ENCODE measurements around the gene MCTS1. TPM values are rescaled to one million over a fixed set of nuclear protein-coding genes. Genes with fewer than 3 reads are reported as not detected.
"Not testable (repeated sequence)": the region's sequence is repeated elsewhere in the genome, so short reads cannot be mapped to it uniquely, and the experiment has no call there.

Gene MCTS1
- total RNA-seq, 1 experiment from 2014 or later: 27.7 TPM

DNA sequence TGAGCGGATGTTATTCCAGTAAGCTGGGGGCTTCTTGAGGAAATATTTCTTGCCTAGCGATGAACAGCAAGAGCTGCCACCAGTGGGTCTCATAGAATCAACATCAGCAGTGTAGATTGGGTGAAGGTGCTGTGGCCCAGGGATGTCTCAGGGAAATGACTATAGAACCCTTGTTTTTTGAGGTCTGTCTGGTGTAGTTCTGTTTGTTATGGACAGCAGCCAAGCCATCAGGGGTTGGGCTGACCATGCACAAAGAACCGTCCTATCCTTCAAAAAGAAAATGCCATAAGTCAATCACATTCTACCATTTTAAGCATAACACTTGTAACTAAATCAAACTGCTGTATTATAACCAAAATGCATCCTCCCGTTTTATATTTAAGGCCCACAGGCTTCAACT lies 43.2 kb downstream of the MCTS1 start:
- H4K5ac ChIP-seq (ENCODE audit: insufficient read length, low read depth, low read length): no peak overlapping the region
- Mint-ChIP-seq H3K36me3 (ENCODE audit: insufficient read depth in 1 of 3, low read depth in 3 of 3) (peaks cover 0 to 2% (median 2%) of the 10 kb centered on the region in 3 experiments; a peak in 5 of 7 replicates), H3K9me3 (peaks cover 56 to 61% of the 10 kb centered on the region in 2 experiments), H3K4me1 (no peaks in the 10 kb centered on the region), H3K27me3 (ENCODE audit: low read depth) (no peaks in the 10 kb centered on the region; the same call in 1 of the 2 replicates), H3K4me3 (no peak overlapping the region), H3K27ac (no peak overlapping the region)
- H3K9ac ChIP-seq (ENCODE audit: extremely low read depth, insufficient read length, low read length): no peak overlapping the region
- H3K18ac ChIP-seq (ENCODE audit: insufficient read length, low read depth, low read length): no peak overlapping the region
- H2AFZ ChIP-seq (ENCODE audit: low read length): no peak overlapping the region
- no peak overlapping the region for H3K14ac ChIP-seq (ENCODE audit: insufficient read depth, low read length)
- H3K4me2 ChIP-seq (ENCODE audit: insufficient read depth, insufficient read length, low read length): no peak overlapping the region
- no peaks in the 10 kb centered on the region for H3K79me1 ChIP-seq (ENCODE audit: insufficient read depth, low read depth, low read length, poor library complexity, severe bottlenecking)
- peaks cover 8% of the 10 kb centered on the region for H3K9me3 ChIP-seq (ENCODE audit: control insufficient read depth, low read depth, low read length)
- no peak overlapping the region for H3T11ph ChIP-seq (ENCODE audit: low read length)
- no peaks in the 10 kb centered on the region for H3K79me2 ChIP-seq (ENCODE audit: insufficient read depth, low read length)
- no peak overlapping the region for H3K23ac ChIP-seq (ENCODE audit: insufficient read length, low read depth, low read length)
- no peak overlapping the region for H3K4ac ChIP-seq (ENCODE audit: low read depth, low read length)
- H3K27me3 ChIP-seq (ENCODE audit: insufficient read depth, low read length): no peaks in the 10 kb centered on the region
- WGBS (ENCODE audit: extremely low coverage, insufficient read length, low lambda C conversion rate): no CpG with 5 or more reads among the region's 4 CpGs
- no peak overlapping the region for H3K27ac ChIP-seq (ENCODE audit: insufficient read length, low read depth, low read length)
- no peaks in the 10 kb centered on the region for H3K23me2 ChIP-seq (ENCODE audit: insufficient read length, low read depth, low read length, poor library complexity, severe bottlenecking)
- TF ChIP-seq, protein P1, sequence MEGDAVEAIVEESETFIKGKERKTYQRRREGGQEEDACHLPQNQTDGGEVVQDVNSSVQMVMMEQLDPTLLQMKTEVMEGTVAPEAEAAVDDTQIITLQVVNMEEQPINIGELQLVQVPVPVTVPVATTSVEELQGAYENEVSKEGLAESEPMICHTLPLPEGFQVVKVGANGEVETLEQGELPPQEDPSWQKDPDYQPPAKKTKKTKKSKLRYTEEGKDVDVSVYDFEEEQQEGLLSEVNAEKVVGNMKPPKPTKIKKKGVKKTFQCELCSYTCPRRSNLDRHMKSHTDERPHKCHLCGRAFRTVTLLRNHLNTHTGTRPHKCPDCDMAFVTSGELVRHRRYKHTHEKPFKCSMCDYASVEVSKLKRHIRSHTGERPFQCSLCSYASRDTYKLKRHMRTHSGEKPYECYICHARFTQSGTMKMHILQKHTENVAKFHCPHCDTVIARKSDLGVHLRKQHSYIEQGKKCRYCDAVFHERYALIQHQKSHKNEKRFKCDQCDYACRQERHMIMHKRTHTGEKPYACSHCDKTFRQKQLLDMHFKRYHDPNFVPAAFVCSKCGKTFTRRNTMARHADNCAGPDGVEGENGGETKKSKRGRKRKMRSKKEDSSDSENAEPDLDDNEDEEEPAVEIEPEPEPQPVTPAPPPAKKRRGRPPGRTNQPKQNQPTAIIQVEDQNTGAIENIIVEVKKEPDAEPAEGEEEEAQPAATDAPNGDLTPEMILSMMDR (conservative IDR thresholded peaks at IDR 0.05): no peak
- H2BK12ac ChIP-seq (ENCODE audit: insufficient read length, low read depth, low read length): no peak overlapping the region
- no peaks in the 10 kb centered on the region for H3K4me1 ChIP-seq (ENCODE audit: insufficient read depth, low read length)
- H4K20me1 ChIP-seq (ENCODE audit: control insufficient read depth, insufficient read depth, insufficient read length): no peaks in the 10 kb centered on the region
- H4K8ac ChIP-seq (replicated peaks; ENCODE audit: insufficient read length, low read depth, low read length): no peak overlapping the region
- H2AK5ac ChIP-seq (ENCODE audit: insufficient read length, low read length): no peak overlapping the region
- DNase-seq: no peak
- no peak overlapping the region for H2BK15ac ChIP-seq (ENCODE audit: low read depth, low read length)
- no peak overlapping the region for H3K56ac ChIP-seq (ENCODE audit: insufficient read length, low read depth, low read length)
- no peak overlapping the region for H2BK5ac ChIP-seq (ENCODE audit: insufficient read length, low read length)
- H4K91ac ChIP-seq (ENCODE audit: insufficient read length, low read depth, low read length): no peak overlapping the region
- H2BK20ac ChIP-seq (ENCODE audit: low read depth, low read length, poor library complexity, severe bottlenecking): no peak overlapping the region
- H2BK120ac ChIP-seq (ENCODE audit: low read depth, low read length, poor library complexity, severe bottlenecking): no peak overlapping the region

DNA sequence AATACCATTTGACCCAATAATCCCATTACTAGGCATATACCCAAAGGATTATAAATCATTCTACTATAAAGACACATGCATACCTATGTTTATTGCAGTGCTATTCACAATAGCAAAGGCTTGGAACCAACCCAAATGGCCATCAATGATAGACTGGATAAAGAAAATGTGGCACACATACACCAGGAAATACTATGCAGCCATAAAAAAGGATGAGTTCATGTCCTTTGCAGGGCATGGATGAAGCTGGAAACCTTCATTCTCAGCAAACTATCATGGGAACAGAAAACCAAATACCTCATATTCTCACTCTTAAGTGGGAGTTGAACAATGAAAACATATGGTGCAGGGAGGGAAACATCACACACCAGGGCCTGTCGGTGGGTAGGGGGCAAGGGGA lies 48.4 kb downstream of the MCTS1 start:
- H2BK120ac ChIP-seq (ENCODE audit: low read depth, low read length, poor library complexity, severe bottlenecking); H4K20me1 ChIP-seq (ENCODE audit: control insufficient read depth, insufficient read depth, insufficient read length); H2AFZ ChIP-seq (ENCODE audit: low read length); H3K79me1 ChIP-seq (ENCODE audit: insufficient read depth, low read depth, low read length, poor library complexity, severe bottlenecking); H3K9ac ChIP-seq (ENCODE audit: extremely low read depth, insufficient read length, low read length); H3K23me2 ChIP-seq (ENCODE audit: insufficient read length, low read depth, low read length, poor library complexity, severe bottlenecking); H4K8ac ChIP-seq (replicated peaks; ENCODE audit: insufficient read length, low read depth, low read length); H3K4ac ChIP-seq (ENCODE audit: low read depth, low read length); H3K27me3 ChIP-seq (ENCODE audit: insufficient read depth, low read length); H3K4me1 ChIP-seq (ENCODE audit: insufficient read depth, low read length); H3T11ph ChIP-seq (ENCODE audit: low read length); H2AK5ac ChIP-seq (ENCODE audit: insufficient read length, low read length); H3K36me3 Mint-ChIP-seq (ENCODE audit: insufficient read depth in 1 of 3, low read depth in 3 of 3); H3K14ac ChIP-seq (ENCODE audit: insufficient read depth, low read length); H2BK5ac ChIP-seq (ENCODE audit: insufficient read length, low read length); H3K4me3 Mint-ChIP-seq; H3K27ac ChIP-seq (ENCODE audit: insufficient read length, low read depth, low read length); H3K4me2 ChIP-seq (ENCODE audit: insufficient read depth, insufficient read length, low read length); H3K4me1 Mint-ChIP-seq; H3K79me2 ChIP-seq (ENCODE audit: insufficient read depth, low read length); H2BK12ac ChIP-seq (ENCODE audit: insufficient read length, low read depth, low read length); H4K91ac ChIP-seq (ENCODE audit: insufficient read length, low read depth, low read length); H3K27ac Mint-ChIP-seq; H2BK15ac ChIP-seq (ENCODE audit: low read depth, low read length); H4K5ac ChIP-seq (ENCODE audit: insufficient read length, low read depth, low read length); H3K23ac ChIP-seq (ENCODE audit: insufficient read length, low read depth, low read length); H3K56ac ChIP-seq (ENCODE audit: insufficient read length, low read depth, low read length); H3K18ac ChIP-seq (ENCODE audit: insufficient read length, low read depth, low read length); H2BK20ac ChIP-seq (ENCODE audit: low read depth, low read length, poor library complexity, severe bottlenecking); DNase-seq; H3K27me3 Mint-ChIP-seq (ENCODE audit: low read depth): not testable (repeated sequence)
- WGBS (ENCODE audit: extremely low coverage, insufficient read length, low lambda C conversion rate): no CpG with 5 or more reads among the region's 1 CpG
- H3K9me3 ChIP-seq (ENCODE audit: control insufficient read depth, low read depth, low read length): peaks cover 11% of the 10 kb centered on the region
- peaks cover 60 to 63% of the 10 kb centered on the region in 2 experiments for H3K9me3 Mint-ChIP-seq
